ENCODE results near the gene CRTC1.
A peak's percentile ranks its signal among the peaks of the same experiment; 100 is the strongest.

DNA sequence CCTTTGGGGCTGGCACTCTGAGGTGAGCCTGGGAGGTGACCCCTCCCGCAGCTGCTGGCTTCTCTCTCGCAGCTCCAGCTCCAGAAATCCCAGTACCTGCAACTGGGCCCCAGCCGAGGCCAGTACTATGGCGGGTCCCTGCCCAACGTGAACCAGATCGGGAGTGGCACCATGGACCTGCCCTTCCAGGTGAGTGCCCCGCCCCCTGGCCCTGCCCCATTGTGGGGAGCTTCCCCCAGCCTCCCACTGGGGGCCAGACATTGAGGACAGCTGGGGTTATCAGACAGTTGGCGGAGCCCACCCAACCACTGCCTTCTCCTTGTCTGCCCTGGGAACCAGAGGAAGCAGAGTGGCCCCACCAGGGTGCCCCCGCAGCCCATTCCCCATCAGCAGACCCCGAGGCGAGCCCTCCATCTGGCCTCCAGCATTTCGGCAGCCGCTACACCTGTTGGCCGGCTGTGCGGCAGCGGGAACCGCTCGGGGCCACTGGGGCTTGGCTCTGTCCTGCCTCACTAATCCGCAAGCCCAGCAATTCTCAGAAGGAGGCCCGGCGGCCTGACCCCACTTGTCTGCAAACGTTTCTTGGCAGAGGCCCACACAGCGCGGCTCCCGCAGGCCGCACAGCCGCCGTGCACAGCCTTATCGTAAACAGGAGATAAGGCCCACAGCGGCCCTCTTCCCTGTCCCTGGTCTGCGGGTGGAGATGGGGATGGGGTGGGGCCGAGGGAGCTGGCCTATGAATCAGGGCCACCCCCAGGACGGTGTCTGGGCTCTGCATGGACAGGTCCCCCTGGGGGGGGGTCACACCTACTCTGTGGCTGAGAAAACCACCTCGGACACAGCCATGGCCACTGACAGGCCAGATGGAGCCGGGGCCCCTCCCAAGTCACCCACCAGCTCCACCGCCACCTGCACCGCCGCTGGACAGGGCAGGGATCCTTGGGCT lies 59.6 kb downstream of the CRTC1 start:
- TF ChIP-seq, protein P1, sequence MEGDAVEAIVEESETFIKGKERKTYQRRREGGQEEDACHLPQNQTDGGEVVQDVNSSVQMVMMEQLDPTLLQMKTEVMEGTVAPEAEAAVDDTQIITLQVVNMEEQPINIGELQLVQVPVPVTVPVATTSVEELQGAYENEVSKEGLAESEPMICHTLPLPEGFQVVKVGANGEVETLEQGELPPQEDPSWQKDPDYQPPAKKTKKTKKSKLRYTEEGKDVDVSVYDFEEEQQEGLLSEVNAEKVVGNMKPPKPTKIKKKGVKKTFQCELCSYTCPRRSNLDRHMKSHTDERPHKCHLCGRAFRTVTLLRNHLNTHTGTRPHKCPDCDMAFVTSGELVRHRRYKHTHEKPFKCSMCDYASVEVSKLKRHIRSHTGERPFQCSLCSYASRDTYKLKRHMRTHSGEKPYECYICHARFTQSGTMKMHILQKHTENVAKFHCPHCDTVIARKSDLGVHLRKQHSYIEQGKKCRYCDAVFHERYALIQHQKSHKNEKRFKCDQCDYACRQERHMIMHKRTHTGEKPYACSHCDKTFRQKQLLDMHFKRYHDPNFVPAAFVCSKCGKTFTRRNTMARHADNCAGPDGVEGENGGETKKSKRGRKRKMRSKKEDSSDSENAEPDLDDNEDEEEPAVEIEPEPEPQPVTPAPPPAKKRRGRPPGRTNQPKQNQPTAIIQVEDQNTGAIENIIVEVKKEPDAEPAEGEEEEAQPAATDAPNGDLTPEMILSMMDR (IDR thresholded peaks at IDR 0.05) = no peak
- TF ChIP-seq POLR2AphosphoS5 (IDR thresholded peaks at IDR 0.05) = peak; percentile 16

Measured in gastroesophageal sphincter (tissue), 3 donors.